ENCODE data around the gene PACRGL.

DNA sequence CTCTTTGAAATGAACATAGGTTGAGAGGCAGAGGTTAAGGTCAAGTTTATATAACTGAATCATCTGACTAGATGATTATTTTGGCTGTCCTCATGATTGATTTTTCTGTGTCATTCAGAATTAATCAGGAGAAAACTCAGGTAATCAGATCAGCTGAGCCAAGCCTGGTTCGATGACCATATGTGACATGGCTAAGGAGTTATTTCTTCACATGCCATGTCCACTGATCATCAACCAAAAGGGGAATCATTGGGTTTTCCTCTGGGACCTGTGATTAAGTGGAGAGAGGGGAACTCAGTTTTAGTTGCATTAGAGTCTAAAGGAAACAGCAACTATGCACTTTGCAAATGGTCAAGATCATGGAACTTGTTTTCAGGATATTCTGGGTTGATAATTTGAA lies 20.3 kb upstream of the PACRGL start:
- TF ChIP-seq, protein P1, sequence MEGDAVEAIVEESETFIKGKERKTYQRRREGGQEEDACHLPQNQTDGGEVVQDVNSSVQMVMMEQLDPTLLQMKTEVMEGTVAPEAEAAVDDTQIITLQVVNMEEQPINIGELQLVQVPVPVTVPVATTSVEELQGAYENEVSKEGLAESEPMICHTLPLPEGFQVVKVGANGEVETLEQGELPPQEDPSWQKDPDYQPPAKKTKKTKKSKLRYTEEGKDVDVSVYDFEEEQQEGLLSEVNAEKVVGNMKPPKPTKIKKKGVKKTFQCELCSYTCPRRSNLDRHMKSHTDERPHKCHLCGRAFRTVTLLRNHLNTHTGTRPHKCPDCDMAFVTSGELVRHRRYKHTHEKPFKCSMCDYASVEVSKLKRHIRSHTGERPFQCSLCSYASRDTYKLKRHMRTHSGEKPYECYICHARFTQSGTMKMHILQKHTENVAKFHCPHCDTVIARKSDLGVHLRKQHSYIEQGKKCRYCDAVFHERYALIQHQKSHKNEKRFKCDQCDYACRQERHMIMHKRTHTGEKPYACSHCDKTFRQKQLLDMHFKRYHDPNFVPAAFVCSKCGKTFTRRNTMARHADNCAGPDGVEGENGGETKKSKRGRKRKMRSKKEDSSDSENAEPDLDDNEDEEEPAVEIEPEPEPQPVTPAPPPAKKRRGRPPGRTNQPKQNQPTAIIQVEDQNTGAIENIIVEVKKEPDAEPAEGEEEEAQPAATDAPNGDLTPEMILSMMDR (IDR thresholded peaks at IDR 0.05) = no peak
- TF ChIP-seq POLR2A (IDR thresholded peaks at IDR 0.05) = no peak

Measured in suprapubic skin (tissue), 3 donors.